IPS-15b (cell line): Measurements from ENCODE around the gene ABI3BP.

Experiments used
- H3K27me3 ChIP-seq: one replicate; pipeline ENCODE4 v1.6.1; 2013; ENCODE audit warnings: low read length; ENCODE audit not compliant: control insufficient read depth, insufficient read depth
- H3K36me3 ChIP-seq: one replicate; pipeline ENCODE4 v1.6.1; 2013; ENCODE audit warnings: low read length; ENCODE audit not compliant: control insufficient read depth, insufficient read depth
- H3K4me1 ChIP-seq: one replicate; pipeline ENCODE4 v1.6.1; 2013; ENCODE audit warnings: mild to moderate bottlenecking, low read length; ENCODE audit not compliant: control insufficient read depth, insufficient read depth
- H3K4me3 ChIP-seq: one replicate; pipeline ENCODE4 v1.5.1; 2013; ENCODE audit warnings: low read depth, low read length
- H3K9ac ChIP-seq: one replicate; pipeline ENCODE4 v1.6.1; 2013; ENCODE audit warnings: low read depth, mild to moderate bottlenecking, low read length
- H3K9me3 ChIP-seq: one replicate; pipeline ENCODE4 v1.6.1; 2013; ENCODE audit warnings: mild to moderate bottlenecking, low read length; ENCODE audit not compliant: control insufficient read depth, insufficient read depth

Gene ABI3BP

GRCh38 chr3:100759950-100760349 is 233.3 kb downstream of the ABI3BP start:
- Histone ChIP-seq H3K27me3 (no peaks in the 10 kb centered on the region), H3K9me3 (no peaks in the 10 kb centered on the region), H3K9ac (no peak overlapping the region), H3K36me3 (no peaks in the 10 kb centered on the region), H3K4me3 (no peak overlapping the region), H3K4me1 (peaks cover 2% of the 10 kb centered on the region)

GRCh38 chr3:100759159-100759558 is 234.1 kb downstream of the ABI3BP start:
- no peaks in the 10 kb centered on the region for H3K36me3 ChIP-seq
- no peak overlapping the region for H3K4me3 ChIP-seq
- H3K4me1 ChIP-seq = peaks cover 2% of the 10 kb centered on the region
- no peaks in the 10 kb centered on the region for H3K9me3 ChIP-seq
- no peaks in the 10 kb centered on the region for H3K27me3 ChIP-seq
- H3K9ac ChIP-seq = no peak overlapping the region

GRCh38 chr3:100756441-100756840 is 236.8 kb downstream of the ABI3BP start:
- Histone ChIP-seq H3K9ac (no peak overlapping the region), H3K4me1 (peaks cover under 1% of the 10 kb centered on the region), H3K4me3 (no peak overlapping the region), H3K27me3 (no peaks in the 10 kb centered on the region), H3K9me3 (no peaks in the 10 kb centered on the region), H3K36me3 (no peaks in the 10 kb centered on the region)

- no peaks in the 10 kb centered on the region for H3K9me3 ChIP-seq
- H3K4me1 ChIP-seq = no peaks in the 10 kb centered on the region
- H3K36me3 ChIP-seq = no peaks in the 10 kb centered on the region
- no peaks in the 10 kb centered on the region for H3K27me3 ChIP-seq
- H3K9ac ChIP-seq = no peak overlapping the region
- no peak overlapping the region for H3K4me3 ChIP-seq
Observed at GRCh38 chr3:100754563-100755334, 238.5 kb downstream of the ABI3BP start.

- Histone ChIP-seq H3K9me3 (no peaks in the 10 kb centered on the region), H3K9ac (no peak overlapping the region), H3K4me1 (no peaks in the 10 kb centered on the region), H3K4me3 (no peak overlapping the region), H3K27me3 (no peaks in the 10 kb centered on the region), H3K36me3 (no peaks in the 10 kb centered on the region)
Observed at GRCh38 chr3:100753846-100754245, 239.4 kb downstream of the ABI3BP start.

GRCh38 chr3:100748967-100749366 is 244.3 kb downstream of the ABI3BP start:
- H3K4me3 ChIP-seq = no peak overlapping the region
- H3K36me3 ChIP-seq = peaks cover 5% of the 10 kb centered on the region
- no peaks in the 10 kb centered on the region for H3K27me3 ChIP-seq
- H3K9me3 ChIP-seq = no peaks in the 10 kb centered on the region
- H3K4me1 ChIP-seq = no peaks in the 10 kb centered on the region
- H3K9ac ChIP-seq = no peak overlapping the region

GRCh38 chr3:100748220-100748619 is 245.0 kb downstream of the ABI3BP start:
- Histone ChIP-seq H3K4me3 (no peak overlapping the region), H3K4me1 (no peaks in the 10 kb centered on the region), H3K27me3 (no peaks in the 10 kb centered on the region), H3K9ac (no peak overlapping the region), H3K36me3 (peaks cover 5% of the 10 kb centered on the region), H3K9me3 (no peaks in the 10 kb centered on the region)

GRCh38 chr3:100746092-100746491 is 247.1 kb downstream of the ABI3BP start:
- Histone ChIP-seq H3K27me3 (no peaks in the 10 kb centered on the region), H3K4me1 (no peaks in the 10 kb centered on the region), H3K9me3 (no peaks in the 10 kb centered on the region), H3K4me3 (no peak overlapping the region), H3K36me3 (peaks cover 5% of the 10 kb centered on the region), H3K9ac (no peak overlapping the region)

- Histone ChIP-seq H3K36me3 (peaks cover 5% of the 10 kb centered on the region), H3K9me3 (no peaks in the 10 kb centered on the region), H3K4me3 (no peak overlapping the region), H3K4me1 (no peaks in the 10 kb centered on the region), H3K27me3 (no peaks in the 10 kb centered on the region), H3K9ac (no peak overlapping the region)
Observed at GRCh38 chr3:100745617-100746016, 247.6 kb downstream of the ABI3BP start.

GRCh38 chr3:100744671-100745070 is 248.6 kb downstream of the ABI3BP start:
- no peak overlapping the region for H3K9ac ChIP-seq
- peaks cover 5% of the 10 kb centered on the region for H3K36me3 ChIP-seq
- H3K27me3 ChIP-seq = no peaks in the 10 kb centered on the region
- H3K4me1 ChIP-seq = no peaks in the 10 kb centered on the region
- no peaks in the 10 kb centered on the region for H3K9me3 ChIP-seq
- no peak overlapping the region for H3K4me3 ChIP-seq

GRCh38 chr3:100743535-100743934 is 249.7 kb downstream of the ABI3BP start:
- no peaks in the 10 kb centered on the region for H3K9me3 ChIP-seq
- no peaks in the 10 kb centered on the region for H3K27me3 ChIP-seq
- peaks cover 8% of the 10 kb centered on the region for H3K36me3 ChIP-seq
- H3K4me3 ChIP-seq = no peak overlapping the region
- no peaks in the 10 kb centered on the region for H3K4me1 ChIP-seq
- no peak overlapping the region for H3K9ac ChIP-seq

- no peak overlapping the region for H3K9ac ChIP-seq
- H3K4me1 ChIP-seq = no peaks in the 10 kb centered on the region
- H3K4me3 ChIP-seq = no peak overlapping the region
- H3K36me3 ChIP-seq = peaks cover 8% of the 10 kb centered on the region
- no peaks in the 10 kb centered on the region for H3K27me3 ChIP-seq
- H3K9me3 ChIP-seq = no peaks in the 10 kb centered on the region
Observed at GRCh38 chr3:100740207-100740606, 253.0 kb downstream of the ABI3BP start.
